ENCODE results near the gene MOK.

MOK gene

GRCh38 chr14:102212845-102213244 lies 92.1 kb downstream of the MOK start:
- no peak overlapping the region for H2AFZ ChIP-seq
- H3K79me2 ChIP-seq = peaks cover 17% of the 10 kb centered on the region
- no peak overlapping the region for H3K4me3 ChIP-seq (ENCODE audit: low read depth, low read length)
- H3K4me1 ChIP-seq = peaks cover 6% of the 10 kb centered on the region
- H3K27ac ChIP-seq = no peak overlapping the region
- no peak overlapping the region for H3K4me2 ChIP-seq (ENCODE audit: low read length)
- H3K27me3 ChIP-seq (ENCODE audit: control insufficient read depth, insufficient read depth, low read length) = no peaks in the 10 kb centered on the region
- no peak for TF ChIP-seq CTCF (IDR thresholded peaks at IDR 0.05)
- no peaks in the 10 kb centered on the region for H3K36me3 ChIP-seq (ENCODE audit: control insufficient read depth, insufficient read depth, low read length)
- no peak overlapping the region for H3K9ac ChIP-seq
- H3K9me3 ChIP-seq (ENCODE audit: control insufficient read depth, low read length) = no peaks in the 10 kb centered on the region

- Histone ChIP-seq H3K27me3 (ENCODE audit: control insufficient read depth, insufficient read depth, low read length) (no peaks in the 10 kb centered on the region), H3K4me3 (ENCODE audit: low read depth, low read length) (no peak overlapping the region), H3K9ac (no peak overlapping the region), H3K36me3 (ENCODE audit: control insufficient read depth, insufficient read depth, low read length) (no peaks in the 10 kb centered on the region), H3K27ac (no peak overlapping the region), H3K4me2 (ENCODE audit: low read length) (no peak overlapping the region), H2AFZ (no peak overlapping the region), H3K9me3 (ENCODE audit: control insufficient read depth, low read length) (no peaks in the 10 kb centered on the region), H3K79me2 (peaks cover 17% of the 10 kb centered on the region), H3K4me1 (peaks cover 6% of the 10 kb centered on the region)
- no peak for TF ChIP-seq CTCF (IDR thresholded peaks at IDR 0.05)
These were observed 92.6 kb downstream of the MOK start for GRCh38 chr14:102212356-102212755.

GRCh38 chr14:102211240-102211639 lies 93.7 kb downstream of the MOK start:
- TF ChIP-seq CTCF (IDR thresholded peaks at IDR 0.05) = no peak
- Histone ChIP-seq H3K4me3 (ENCODE audit: low read depth, low read length) (no peak overlapping the region), H3K9ac (no peak overlapping the region)

GRCh38 chr14:102210421-102211042 lies 94.4 kb downstream of the MOK start:
- H3K27ac ChIP-seq = no peak overlapping the region
- no peak overlapping the region for H3K4me3 ChIP-seq (ENCODE audit: low read depth, low read length)
- H3K36me3 ChIP-seq (ENCODE audit: control insufficient read depth, insufficient read depth, low read length) = no peaks in the 10 kb centered on the region

More at GRCh38 chr14:102211240-102211639, 93.7 kb downstream of the MOK start:
- H3K27ac ChIP-seq = no peak overlapping the region
- no peaks in the 10 kb centered on the region for H3K9me3 ChIP-seq (ENCODE audit: control insufficient read depth, low read length)
- no peak overlapping the region for H2AFZ ChIP-seq
- peaks cover 15% of the 10 kb centered on the region for H3K79me2 ChIP-seq
- H3K36me3 ChIP-seq (ENCODE audit: control insufficient read depth, insufficient read depth, low read length) = no peaks in the 10 kb centered on the region
- H3K4me1 ChIP-seq = peaks cover 6% of the 10 kb centered on the region
- H3K27me3 ChIP-seq (ENCODE audit: control insufficient read depth, insufficient read depth, low read length) = no peaks in the 10 kb centered on the region
- no peak overlapping the region for H3K4me2 ChIP-seq (ENCODE audit: low read length)

More at GRCh38 chr14:102210421-102211042, 94.4 kb downstream of the MOK start:
- no peak for TF ChIP-seq CTCF (IDR thresholded peaks at IDR 0.05)
- H3K9me3 ChIP-seq (ENCODE audit: control insufficient read depth, low read length) = no peaks in the 10 kb centered on the region
- H3K27me3 ChIP-seq (ENCODE audit: control insufficient read depth, insufficient read depth, low read length) = no peaks in the 10 kb centered on the region
- H2AFZ ChIP-seq = no peak overlapping the region
- H3K9ac ChIP-seq = no peak overlapping the region
- no peak overlapping the region for H3K4me2 ChIP-seq (ENCODE audit: low read length)
- H3K4me1 ChIP-seq = peaks cover 6% of the 10 kb centered on the region
- H3K79me2 ChIP-seq = peaks cover 15% of the 10 kb centered on the region
